ENCODE results near the gene ACSM6. TPM values are rescaled to one million over a fixed set of nuclear protein-coding genes. Genes with fewer than 3 reads are reported as not detected.
A peak's percentile ranks its signal among the peaks of the same experiment; 100 is the strongest.
"Not testable (repeated sequence)": the region's sequence is repeated elsewhere in the genome, so short reads cannot be mapped to it uniquely, and the experiment has no call there.

ACSM6 gene
- total and polyA plus RNA-seq, 5 donors = not detected

GRCh38 chr10:95214793-95215192, 20.8 kb downstream of the ACSM6 start:
- intact Hi-C loops (cut with DNase I) = no loop called here
- Histone ChIP-seq H3K4me3 (ENCODE audit: low read length) (no peak overlapping the region), H3K27me3 (ENCODE audit: control insufficient read depth, insufficient read depth) (no peaks in the 10 kb centered on the region), H3K27ac (ENCODE audit: low read length) (no peak overlapping the region), H3K4me1 (ENCODE audit: control insufficient read depth, insufficient read depth, low read length) (no peaks in the 10 kb centered on the region), H3K9me3 (ENCODE audit: control insufficient read depth, low read length) (no peaks in the 10 kb centered on the region)
- DNase-seq (no peak), ATAC-seq (no peak)
- 76% methylated on average over 3 of the region's 3 CpGs for WGBS

GRCh38 chr10:95217476-95217875, 23.4 kb downstream of the ACSM6 start:
- intact Hi-C loops (cut with DNase I) = no loop called here
- 53% methylated on average over 1 of the region's 1 CpG for WGBS
- no peaks in the 10 kb centered on the region for H3K9me3 ChIP-seq (ENCODE audit: control insufficient read depth, low read length)
- ATAC-seq (no peak), DNase-seq (no peak)
- no peak overlapping the region for H3K4me3 ChIP-seq (ENCODE audit: low read length)
- no peaks in the 10 kb centered on the region for H3K4me1 ChIP-seq (ENCODE audit: control insufficient read depth, insufficient read depth, low read length)
- H3K27ac ChIP-seq (ENCODE audit: low read length) = no peak overlapping the region
- no peaks in the 10 kb centered on the region for H3K27me3 ChIP-seq (ENCODE audit: control insufficient read depth, insufficient read depth)

- DNase-seq (no peak), ATAC-seq (no peak)
- Histone ChIP-seq H3K4me3 (ENCODE audit: low read length) (no peak overlapping the region), H3K9me3 (ENCODE audit: control insufficient read depth, low read length) (no peaks in the 10 kb centered on the region), H3K27me3 (ENCODE audit: control insufficient read depth, insufficient read depth) (no peaks in the 10 kb centered on the region), H3K4me1 (ENCODE audit: control insufficient read depth, insufficient read depth, low read length) (no peaks in the 10 kb centered on the region), H3K27ac (ENCODE audit: low read length) (no peak overlapping the region)
- 92% methylated on average over 3 of the region's 3 CpGs for WGBS
- intact Hi-C loops (cut with DNase I) = no loop called here
Measured at GRCh38 chr10:95220539-95220938, 26.5 kb downstream of the ACSM6 start.

GRCh38 chr10:95221124-95221523, 27.1 kb downstream of the ACSM6 start:
- Histone ChIP-seq H3K9me3 (ENCODE audit: control insufficient read depth, low read length) (no peaks in the 10 kb centered on the region), H3K27me3 (ENCODE audit: control insufficient read depth, insufficient read depth) (no peaks in the 10 kb centered on the region), H3K4me1 (ENCODE audit: control insufficient read depth, insufficient read depth, low read length) (no peaks in the 10 kb centered on the region), H3K27ac (ENCODE audit: low read length) (no peak overlapping the region), H3K4me3 (ENCODE audit: low read length) (no peak overlapping the region)
- intact Hi-C loops (cut with DNase I) = no loop called here
- WGBS = 72% methylated on average over 5 of the region's 5 CpGs
- no peak for DNase-seq
- no peak for ATAC-seq

- no peaks in the 10 kb centered on the region for H3K4me1 ChIP-seq (ENCODE audit: control insufficient read depth, insufficient read depth, low read length)
- H3K4me3 ChIP-seq (ENCODE audit: low read length) = no peak overlapping the region
- no peaks in the 10 kb centered on the region for H3K27me3 ChIP-seq (ENCODE audit: control insufficient read depth, insufficient read depth)
- no peak overlapping the region for H3K27ac ChIP-seq (ENCODE audit: low read length)
- 68% methylated on average over 2 of the region's 2 CpGs for WGBS
- DNase-seq (no peak), ATAC-seq (no peak)
- intact Hi-C loops (cut with DNase I) = no loop called here
- H3K9me3 ChIP-seq (ENCODE audit: control insufficient read depth, low read length) = no peaks in the 10 kb centered on the region
Measured at GRCh38 chr10:95225136-95225535, 31.1 kb downstream of the ACSM6 start.

GRCh38 chr10:95228934-95229723, 35.1 kb downstream of the ACSM6 start:
- ATAC-seq; H3K9me3 ChIP-seq (ENCODE audit: control insufficient read depth, low read length); H3K4me1 ChIP-seq (ENCODE audit: control insufficient read depth, insufficient read depth, low read length); intact Hi-C loops (cut with DNase I); DNase-seq; H3K4me3 ChIP-seq (ENCODE audit: low read length); H3K27ac ChIP-seq (ENCODE audit: low read length); H3K27me3 ChIP-seq (ENCODE audit: control insufficient read depth, insufficient read depth): not testable (repeated sequence)
- WGBS = 83% methylated on average over 14 of the region's 14 CpGs

- Histone ChIP-seq H3K27ac (ENCODE audit: low read length) (no peak overlapping the region), H3K27me3 (ENCODE audit: control insufficient read depth, insufficient read depth) (no peaks in the 10 kb centered on the region), H3K9me3 (ENCODE audit: control insufficient read depth, low read length) (no peaks in the 10 kb centered on the region), H3K4me3 (ENCODE audit: low read length) (peak overlapping the region; percentile 21), H3K4me1 (ENCODE audit: control insufficient read depth, insufficient read depth, low read length) (no peaks in the 10 kb centered on the region)
- no peak for ATAC-seq
- intact Hi-C loops (cut with DNase I) = no loop called here
- WGBS = 58% methylated on average over 10 of the region's 10 CpGs
- no peak for DNase-seq
Measured at GRCh38 chr10:95229724-95230627, 35.9 kb downstream of the ACSM6 start.

- intact Hi-C loops (cut with DNase I); H3K27ac ChIP-seq (ENCODE audit: low read length); H3K27me3 ChIP-seq (ENCODE audit: control insufficient read depth, insufficient read depth); H3K9me3 ChIP-seq (ENCODE audit: control insufficient read depth, low read length); H3K4me1 ChIP-seq (ENCODE audit: control insufficient read depth, insufficient read depth, low read length): not testable (repeated sequence)
- H3K4me3 ChIP-seq (ENCODE audit: low read length) = peak overlapping the region; percentile 21
- DNase-seq = peak; percentile 66 to 88 (median 86)
- peak; percentile 74 to 79 for ATAC-seq
- 30% methylated on average over 35 of the region's 36 CpGs for WGBS
Measured at GRCh38 chr10:95230677-95231586, 36.9 kb downstream of the ACSM6 start.

- no peak overlapping the region for H3K4me3 ChIP-seq (ENCODE audit: low read length)
- H3K4me1 ChIP-seq (ENCODE audit: control insufficient read depth, insufficient read depth, low read length) = no peaks in the 10 kb centered on the region
- H3K9me3 ChIP-seq (ENCODE audit: control insufficient read depth, low read length) = no peaks in the 10 kb centered on the region
- DNase-seq (no peak), ATAC-seq (no peak)
- intact Hi-C loops (cut with DNase I) = no loop called here
- H3K27ac ChIP-seq (ENCODE audit: low read length) = no peak overlapping the region
- H3K27me3 ChIP-seq (ENCODE audit: control insufficient read depth, insufficient read depth) = no peaks in the 10 kb centered on the region
- WGBS = 81% methylated on average over 2 of the region's 2 CpGs
Measured at GRCh38 chr10:95233377-95234034, 39.5 kb downstream of the ACSM6 start.

- Histone ChIP-seq H3K4me3 (ENCODE audit: low read length) (no peak overlapping the region), H3K4me1 (ENCODE audit: control insufficient read depth, insufficient read depth, low read length) (no peaks in the 10 kb centered on the region), H3K27me3 (ENCODE audit: control insufficient read depth, insufficient read depth) (no peaks in the 10 kb centered on the region), H3K9me3 (ENCODE audit: control insufficient read depth, low read length) (no peaks in the 10 kb centered on the region), H3K27ac (ENCODE audit: low read length) (no peak overlapping the region)
- ATAC-seq (no peak), DNase-seq (no peak)
- intact Hi-C loops (cut with DNase I) = no loop called here
- WGBS = 80% methylated on average over 5 of the region's 5 CpGs
Measured at GRCh38 chr10:95234951-95235350, 40.9 kb downstream of the ACSM6 start.

Data from right cardiac atrium (tissue), 5 donors.